Ascending aorta (tissue), 2 donors: Measurements from ENCODE around the gene PCP2. TPM values are rescaled to one million over a fixed set of nuclear protein-coding genes. Genes with fewer than 3 reads are reported as not detected.

Experiments used
- DNase-seq, 2 donors: peaks; one replicate each; pipeline ENCODE4 v3.0.0-alpha.2; 2019; ENCODE audit warnings: low spot score in 2 of 2
- H3K27ac ChIP-seq, 2 donors: fragments of 200-600 bp; sonication (generic); one replicate each; pipeline ENCODE4 v1.5.1; 2016 to 2017; ENCODE audit warnings: mild to moderate bottlenecking in 1 of 2
- H3K27me3 ChIP-seq: fragments of 200-600 bp; sonication (generic); one replicate; pipeline ENCODE4 v1.5.1; 2017
- H3K36me3 ChIP-seq, 2 donors: fragments of 200-600 bp; sonication (generic); one replicate each; pipeline ENCODE4 v1.5.1; 2016
- H3K4me1 ChIP-seq, 2 donors: fragments of 200-600 bp; sonication (generic); one replicate each; pipeline ENCODE4 v1.5.1; 2016 to 2017; ENCODE audit warnings: mild to moderate bottlenecking in 1 of 2
- H3K4me3 ChIP-seq, 2 donors: fragments of 200-600 bp; sonication (generic); one replicate each; pipeline ENCODE4 v1.5.1; 2016 to 2017; ENCODE audit warnings: mild to moderate bottlenecking in 1 of 2
- H3K9me3 ChIP-seq, 2 donors: fragments of 200-600 bp; sonication (generic); one replicate each; pipeline ENCODE4 v1.5.1; 2016
- intact Hi-C: fragments of 100-400 bp; cut with DNase I; formaldehyde crosslinking; loops from one replicate; pipeline ENCODE4 v1.15.1; 2023
- total RNA-seq: library from RNA; depleted of rRNA; stranded (reverse); fragments of >200 nt; gene quantifications from one replicate; pipeline ENCODE4 v1.1.0, GENCODE V29; 2016
- TF ChIP-seq, protein P1 (sequence below), 3 experiments: fragments of 200-600 bp in 2 of 3; fragments of 450-650 bp in 1 of 3; sonication (generic) in 2 of 3; IDR thresholded peaks; one replicate each; pipeline ENCODE4 v1.5.1; 2016 to 2019; ENCODE audit warnings: antibody characterized with exemption in 3 of 3, mild to moderate bottlenecking in 1 of 3, moderate library complexity in 1 of 3

Gene PCP2
- total RNA-seq, 1 donor from 2014 or later, result not detected

DNA sequence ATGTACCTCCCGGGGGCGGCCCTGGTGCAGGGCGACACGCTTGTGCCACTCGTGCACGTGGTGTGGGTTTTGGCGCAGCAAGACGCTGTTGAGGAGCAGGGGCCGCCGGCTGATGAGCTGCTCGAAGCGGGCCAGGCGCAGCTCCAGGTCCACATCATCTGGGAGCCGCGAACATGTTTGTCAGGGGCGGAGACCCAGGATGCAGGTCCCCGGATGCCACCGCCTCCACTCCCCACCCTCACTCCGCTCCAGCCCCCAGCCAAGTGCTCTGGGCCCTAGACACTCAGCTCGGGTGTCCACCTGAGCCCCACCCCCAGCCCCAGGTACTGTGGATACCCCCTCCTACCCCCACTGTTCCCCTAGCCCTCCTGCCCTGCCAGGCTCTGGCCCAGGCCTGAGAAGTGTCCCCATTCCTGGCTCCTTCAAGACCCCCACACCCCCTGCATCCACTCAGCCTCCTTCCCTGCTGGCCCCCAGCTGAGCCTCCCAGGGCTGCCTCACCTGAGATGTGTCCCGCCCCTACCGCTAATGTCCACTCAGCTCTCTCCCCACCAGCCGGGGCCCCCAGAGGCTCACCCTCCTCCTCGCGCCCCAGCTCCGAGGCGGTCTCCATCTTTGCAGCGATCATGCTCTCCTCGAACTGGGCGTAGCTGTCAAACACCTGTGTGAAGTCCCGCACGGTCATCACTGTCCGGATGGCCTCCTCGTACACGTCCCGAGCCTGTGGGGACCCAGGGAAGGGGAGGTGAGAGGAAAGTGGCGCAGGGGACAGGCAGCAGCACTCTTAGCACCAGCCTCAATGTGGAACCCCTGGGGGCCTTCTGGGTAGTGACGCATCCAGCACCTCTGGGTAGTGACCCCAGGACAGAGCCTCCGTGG is 9.6 kb downstream of the PCP2 start:
- peaks cover 69 to 82% of the 10 kb centered on the region in 2 donors for H3K36me3 ChIP-seq
- intact Hi-C loops, result no loop called here
- H3K4me1 ChIP-seq, result peaks cover 0 to 18% of the 10 kb centered on the region in 2 donors
- no peaks in the 10 kb centered on the region for H3K27me3 ChIP-seq
- no peak for DNase-seq
- no peak overlapping the region for H3K27ac ChIP-seq
- TF ChIP-seq, protein P1, sequence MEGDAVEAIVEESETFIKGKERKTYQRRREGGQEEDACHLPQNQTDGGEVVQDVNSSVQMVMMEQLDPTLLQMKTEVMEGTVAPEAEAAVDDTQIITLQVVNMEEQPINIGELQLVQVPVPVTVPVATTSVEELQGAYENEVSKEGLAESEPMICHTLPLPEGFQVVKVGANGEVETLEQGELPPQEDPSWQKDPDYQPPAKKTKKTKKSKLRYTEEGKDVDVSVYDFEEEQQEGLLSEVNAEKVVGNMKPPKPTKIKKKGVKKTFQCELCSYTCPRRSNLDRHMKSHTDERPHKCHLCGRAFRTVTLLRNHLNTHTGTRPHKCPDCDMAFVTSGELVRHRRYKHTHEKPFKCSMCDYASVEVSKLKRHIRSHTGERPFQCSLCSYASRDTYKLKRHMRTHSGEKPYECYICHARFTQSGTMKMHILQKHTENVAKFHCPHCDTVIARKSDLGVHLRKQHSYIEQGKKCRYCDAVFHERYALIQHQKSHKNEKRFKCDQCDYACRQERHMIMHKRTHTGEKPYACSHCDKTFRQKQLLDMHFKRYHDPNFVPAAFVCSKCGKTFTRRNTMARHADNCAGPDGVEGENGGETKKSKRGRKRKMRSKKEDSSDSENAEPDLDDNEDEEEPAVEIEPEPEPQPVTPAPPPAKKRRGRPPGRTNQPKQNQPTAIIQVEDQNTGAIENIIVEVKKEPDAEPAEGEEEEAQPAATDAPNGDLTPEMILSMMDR (IDR thresholded peaks at IDR 0.05), result no peak
- no peak overlapping the region for H3K4me3 ChIP-seq
- no peaks in the 10 kb centered on the region for H3K9me3 ChIP-seq

DNA sequence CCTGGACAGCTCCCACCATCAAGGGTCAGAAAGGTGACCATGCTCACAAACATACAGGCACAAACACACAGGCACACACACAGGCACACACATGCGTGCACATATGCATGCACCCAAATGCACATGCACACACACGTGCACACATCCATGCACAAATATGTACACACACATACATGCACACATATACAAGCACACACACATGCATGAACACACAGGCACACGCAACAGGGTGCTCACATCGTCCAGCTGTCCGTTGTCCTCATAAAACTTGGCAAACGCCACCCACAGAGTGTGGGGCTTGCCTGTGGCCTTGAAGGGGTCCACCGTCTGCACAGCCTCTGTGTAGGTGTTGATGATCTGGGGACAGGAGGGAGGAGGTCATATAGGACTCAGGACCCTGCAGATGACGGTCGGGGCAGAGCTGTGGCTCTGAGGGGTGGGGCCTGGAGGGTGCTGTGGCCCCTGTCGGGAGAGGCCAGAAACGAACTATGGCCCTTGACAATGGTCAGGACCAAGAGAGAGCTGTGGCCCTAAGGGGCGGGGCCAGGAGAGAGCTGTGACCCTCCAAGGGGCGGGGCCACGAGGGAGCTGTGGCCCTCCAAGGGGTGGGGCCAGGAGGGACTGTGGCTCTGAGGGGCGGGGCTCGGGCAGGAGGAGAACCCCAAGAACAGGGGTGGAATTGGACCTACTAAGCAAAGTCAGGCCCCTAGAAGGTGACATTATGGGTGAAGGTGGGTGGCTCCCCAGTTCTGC is 10.4 kb downstream of the PCP2 start:
- no peak overlapping the region for H3K4me3 ChIP-seq
- TF ChIP-seq, protein P1 (IDR thresholded peaks at IDR 0.05), result no peak
- no peak overlapping the region for H3K27ac ChIP-seq
- H3K4me1 ChIP-seq, result peaks cover 0 to 9% of the 10 kb centered on the region in 2 donors
- no peaks in the 10 kb centered on the region for H3K9me3 ChIP-seq
- intact Hi-C loops, result no loop called here
- DNase-seq, result no peak
- peaks cover 69 to 91% of the 10 kb centered on the region in 2 donors for H3K36me3 ChIP-seq
- H3K27me3 ChIP-seq, result no peaks in the 10 kb centered on the region

DNA sequence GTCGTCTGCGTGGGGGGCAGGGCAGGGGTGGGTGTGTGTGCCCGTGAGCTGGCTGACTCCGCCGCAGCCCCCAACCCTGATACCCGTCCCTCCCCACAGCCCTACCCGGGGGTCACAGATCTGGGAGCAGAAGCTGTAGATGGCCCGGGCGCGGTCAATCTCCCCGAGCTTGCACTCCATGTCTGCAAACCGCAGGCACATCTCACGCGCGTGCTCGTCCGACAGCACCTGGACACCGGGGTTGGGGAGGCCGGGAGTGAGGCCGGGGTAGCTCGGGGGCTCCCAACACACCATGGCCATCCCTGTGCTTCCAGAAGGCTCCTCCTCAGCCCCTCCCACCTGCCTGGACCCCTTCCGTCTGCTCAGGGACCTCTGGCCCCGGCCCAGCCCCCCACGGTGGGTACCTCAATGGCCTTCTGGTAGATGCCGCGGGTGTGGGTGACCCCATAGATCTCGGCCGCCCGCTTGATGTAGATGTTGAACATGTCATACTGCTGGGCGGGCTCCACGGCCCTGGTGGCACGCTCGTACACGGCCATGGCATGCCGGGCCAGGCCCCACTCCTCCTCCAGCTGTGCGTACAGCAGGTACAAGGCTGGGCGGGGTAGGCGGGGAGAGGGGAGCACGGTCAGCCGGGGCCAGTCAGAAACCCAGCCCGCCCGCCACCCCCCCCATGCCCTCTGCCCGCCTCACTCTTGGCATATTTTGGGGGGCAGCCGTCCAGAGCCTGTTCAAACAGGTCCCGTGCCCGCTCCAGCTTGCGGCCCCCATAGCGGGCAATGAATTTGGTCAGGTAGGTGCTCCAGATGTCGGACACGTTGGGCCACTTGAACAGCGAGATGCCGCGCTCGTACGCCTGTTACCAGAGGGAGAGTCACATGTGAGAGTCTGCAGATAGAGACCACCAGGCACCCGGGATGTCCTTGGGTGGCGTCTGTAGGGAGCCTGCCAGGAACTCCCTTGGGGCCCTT is 12.8 kb downstream of the PCP2 start:
- Histone ChIP-seq H3K27me3 (no peaks in the 10 kb centered on the region), H3K4me3 (no peak overlapping the region), H3K9me3 (no peaks in the 10 kb centered on the region), H3K27ac (no peak overlapping the region), H3K4me1 (no peaks in the 10 kb centered on the region), H3K36me3 (peaks cover 69 to 76% of the 10 kb centered on the region in 2 donors)
- no peak for DNase-seq
- TF ChIP-seq, protein P1 (IDR thresholded peaks at IDR 0.05), result no peak
- intact Hi-C loops, result no loop called here

DNA sequence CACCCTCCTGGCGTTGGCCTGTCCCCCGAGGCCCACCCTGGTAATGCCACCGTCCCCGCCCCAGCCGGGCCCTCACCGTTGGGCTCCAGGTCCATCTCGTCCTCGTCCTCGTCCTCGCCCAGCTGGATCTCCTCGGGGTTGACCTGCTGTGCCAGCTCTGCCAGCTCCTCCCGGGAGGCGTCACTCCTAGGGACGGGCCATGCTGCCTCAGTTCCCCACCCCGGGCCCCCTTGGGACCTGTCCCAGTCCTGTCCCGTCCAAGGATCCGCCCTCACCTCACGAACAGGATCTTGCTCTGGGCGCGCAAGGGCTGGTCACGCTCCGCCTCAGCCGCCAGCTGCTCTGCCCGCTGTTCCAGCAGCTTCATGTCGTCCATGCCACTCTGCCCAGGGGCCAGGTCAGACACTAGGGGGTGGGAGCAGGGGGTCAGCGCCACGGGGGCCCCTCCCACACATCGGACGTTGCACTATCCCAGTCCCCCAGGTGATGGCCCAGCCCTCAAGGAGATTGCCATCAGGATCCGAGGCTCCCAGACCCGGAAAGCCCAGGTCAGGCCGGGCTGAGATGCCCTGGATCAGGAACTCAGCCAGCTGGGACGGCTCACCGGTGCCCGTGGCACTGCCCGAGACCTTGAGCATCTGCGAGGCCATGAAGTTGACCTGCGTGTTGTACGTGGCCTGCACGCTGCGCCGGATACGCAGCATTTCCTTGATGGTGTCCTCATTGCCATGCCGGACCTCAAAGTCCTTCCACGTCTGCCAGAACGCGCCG is 13.7 kb downstream of the PCP2 start:
- no peak overlapping the region for H3K27ac ChIP-seq
- no peak for DNase-seq
- no peak overlapping the region for H3K4me3 ChIP-seq
- no peaks in the 10 kb centered on the region for H3K9me3 ChIP-seq
- TF ChIP-seq, protein P1 (IDR thresholded peaks at IDR 0.05), result no peak
- no peaks in the 10 kb centered on the region for H3K4me1 ChIP-seq
- no peaks in the 10 kb centered on the region for H3K27me3 ChIP-seq
- H3K36me3 ChIP-seq, result peaks cover 60 to 67% of the 10 kb centered on the region in 2 donors
- intact Hi-C loops, result no loop called here
